Measurements from ENCODE around the gene ADCY10.
"Not testable (repeated sequence)": the region's sequence is repeated elsewhere in the genome, so short reads cannot be mapped to it uniquely, and the experiment has no call there.

ADCY10 gene

DNA sequence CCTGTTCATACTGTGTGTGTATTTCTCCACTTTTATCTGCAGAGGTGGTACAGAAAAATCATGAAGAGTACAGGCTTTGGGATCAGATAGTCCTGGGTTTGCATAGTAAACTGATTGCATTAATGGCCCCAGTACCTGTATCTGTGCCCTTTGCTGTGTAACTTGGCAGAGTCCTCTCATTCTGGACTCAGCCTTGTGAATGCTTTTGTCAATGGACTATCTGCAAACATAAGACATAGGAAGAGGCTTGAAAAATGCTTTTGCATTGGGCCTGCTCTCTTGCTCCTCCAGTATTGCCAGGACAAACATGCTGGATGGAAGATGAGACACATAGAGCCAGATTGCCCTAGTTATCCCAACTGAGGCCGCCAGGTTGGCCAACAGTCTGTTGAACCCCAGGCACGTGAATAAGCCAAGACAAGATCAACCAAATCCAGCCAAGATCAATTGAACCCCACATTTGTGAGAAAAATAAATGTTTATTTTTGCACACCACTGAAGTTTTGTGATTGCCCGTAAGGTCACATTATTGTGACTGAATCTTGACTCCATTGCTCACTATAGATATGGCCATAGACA, 37.2 kb downstream of the ADCY10 start:
- Histone ChIP-seq H3K9me3 (ENCODE audit: insufficient read depth, low read length) (no peaks in the 10 kb centered on the region), H3K4me1 (ENCODE audit: low read length) (no peaks in the 10 kb centered on the region), H3K9ac (ENCODE audit: low read length) (no peak overlapping the region), H3K27ac (ENCODE audit: low read length) (no peak overlapping the region), H3K4me2 (ENCODE audit: low read length) (no peak overlapping the region), H3K27me3 (ENCODE audit: low read depth, low read length) (no peaks in the 10 kb centered on the region), H2AFZ (ENCODE audit: low read depth, low read length) (no peak overlapping the region), H4K20me1 (ENCODE audit: insufficient read depth, low read length) (no peaks in the 10 kb centered on the region), H3K79me2 (ENCODE audit: low read length) (no peaks in the 10 kb centered on the region), H3K36me3 (replicated peaks; ENCODE audit: low read depth, low read length) (no peaks in the 10 kb centered on the region), H3K4me3 (ENCODE audit: low read length) (no peak overlapping the region)
- TF ChIP-seq, protein P1, sequence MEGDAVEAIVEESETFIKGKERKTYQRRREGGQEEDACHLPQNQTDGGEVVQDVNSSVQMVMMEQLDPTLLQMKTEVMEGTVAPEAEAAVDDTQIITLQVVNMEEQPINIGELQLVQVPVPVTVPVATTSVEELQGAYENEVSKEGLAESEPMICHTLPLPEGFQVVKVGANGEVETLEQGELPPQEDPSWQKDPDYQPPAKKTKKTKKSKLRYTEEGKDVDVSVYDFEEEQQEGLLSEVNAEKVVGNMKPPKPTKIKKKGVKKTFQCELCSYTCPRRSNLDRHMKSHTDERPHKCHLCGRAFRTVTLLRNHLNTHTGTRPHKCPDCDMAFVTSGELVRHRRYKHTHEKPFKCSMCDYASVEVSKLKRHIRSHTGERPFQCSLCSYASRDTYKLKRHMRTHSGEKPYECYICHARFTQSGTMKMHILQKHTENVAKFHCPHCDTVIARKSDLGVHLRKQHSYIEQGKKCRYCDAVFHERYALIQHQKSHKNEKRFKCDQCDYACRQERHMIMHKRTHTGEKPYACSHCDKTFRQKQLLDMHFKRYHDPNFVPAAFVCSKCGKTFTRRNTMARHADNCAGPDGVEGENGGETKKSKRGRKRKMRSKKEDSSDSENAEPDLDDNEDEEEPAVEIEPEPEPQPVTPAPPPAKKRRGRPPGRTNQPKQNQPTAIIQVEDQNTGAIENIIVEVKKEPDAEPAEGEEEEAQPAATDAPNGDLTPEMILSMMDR (IDR thresholded peaks at IDR 0.05; ENCODE audit: low read depth, low read length): no peak
- no peak for TF ChIP-seq EZH2phosphoT487 (IDR thresholded peaks at IDR 0.05; ENCODE audit: low read depth)

DNA sequence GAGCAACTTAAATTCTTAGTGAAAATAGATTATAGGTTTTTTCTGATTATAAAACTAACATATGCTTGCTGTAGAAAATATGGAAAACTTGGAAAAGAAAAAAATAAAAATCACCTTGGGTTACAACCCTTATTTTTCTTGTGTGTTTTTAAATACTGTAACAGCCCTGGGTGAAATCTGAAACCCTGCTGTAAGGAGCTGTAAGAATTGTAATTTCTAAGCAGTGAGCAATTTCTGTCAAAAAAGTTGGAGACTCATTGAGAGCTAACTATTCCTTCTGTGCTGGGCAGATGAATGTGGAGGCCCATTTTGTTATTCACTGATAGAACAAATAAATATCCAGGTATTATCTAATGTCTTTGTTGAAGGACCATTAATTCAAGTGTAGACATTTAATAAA, 42.6 kb downstream of the ADCY10 start:
- H3K4me1 ChIP-seq (ENCODE audit: low read length): no peaks in the 10 kb centered on the region
- no peaks in the 10 kb centered on the region for H3K27me3 ChIP-seq (ENCODE audit: low read depth, low read length)
- H2AFZ ChIP-seq (ENCODE audit: low read depth, low read length): no peak overlapping the region
- H3K9me3 ChIP-seq (ENCODE audit: insufficient read depth, low read length): no peaks in the 10 kb centered on the region
- no peak for TF ChIP-seq EZH2phosphoT487 (IDR thresholded peaks at IDR 0.05; ENCODE audit: low read depth)
- TF ChIP-seq, protein P1 (IDR thresholded peaks at IDR 0.05; ENCODE audit: low read depth, low read length): no peak
- no peaks in the 10 kb centered on the region for H3K36me3 ChIP-seq (replicated peaks; ENCODE audit: low read depth, low read length)
- no peak overlapping the region for H3K4me3 ChIP-seq (ENCODE audit: low read length)
- H3K27ac ChIP-seq (ENCODE audit: low read length): no peak overlapping the region
- no peaks in the 10 kb centered on the region for H3K79me2 ChIP-seq (ENCODE audit: low read length)
- no peak overlapping the region for H3K4me2 ChIP-seq (ENCODE audit: low read length)
- no peak overlapping the region for H3K9ac ChIP-seq (ENCODE audit: low read length)
- H4K20me1 ChIP-seq (ENCODE audit: insufficient read depth, low read length): no peaks in the 10 kb centered on the region

DNA sequence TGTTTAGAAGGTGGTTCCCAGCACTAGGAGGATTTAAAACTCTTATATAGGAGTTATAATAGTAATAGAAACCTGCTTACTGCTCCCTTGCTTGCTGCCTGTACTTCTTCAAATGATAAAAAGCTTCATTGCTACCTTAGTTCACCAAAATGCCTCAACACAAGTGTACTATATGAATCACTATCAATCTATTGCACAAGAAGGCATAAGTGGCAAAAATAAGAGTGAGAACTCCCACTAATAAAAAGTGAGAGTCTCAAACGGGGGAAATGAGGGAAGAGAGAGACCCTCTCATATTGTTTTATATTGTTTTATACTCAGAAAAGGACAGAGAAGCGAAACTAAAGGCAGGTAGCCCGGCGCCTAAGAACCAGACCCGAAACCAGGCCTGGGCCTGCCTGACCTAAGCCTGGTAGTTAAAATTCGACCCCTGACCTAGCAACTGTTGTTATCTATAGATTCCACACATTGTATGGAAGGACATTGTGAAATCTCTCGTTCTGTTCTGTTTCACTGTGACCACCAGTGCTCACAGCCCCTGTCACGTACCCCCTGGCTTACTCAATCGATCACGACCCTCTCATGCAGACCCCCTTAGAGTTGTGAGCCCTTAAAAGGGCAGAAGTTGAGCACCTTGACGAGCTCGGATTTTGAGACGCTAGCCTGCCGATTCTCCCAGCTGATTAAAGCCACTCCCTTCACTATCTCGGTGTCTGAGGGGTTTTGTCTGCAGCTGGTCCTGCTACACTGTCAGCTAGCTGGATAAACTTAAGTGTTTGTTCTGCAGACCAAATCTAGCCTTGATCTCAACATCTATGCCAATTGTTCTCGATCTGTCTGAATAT, 44.6 kb downstream of the ADCY10 start:
- not testable (repeated sequence) for H3K27ac ChIP-seq (ENCODE audit: low read length)

DNA sequence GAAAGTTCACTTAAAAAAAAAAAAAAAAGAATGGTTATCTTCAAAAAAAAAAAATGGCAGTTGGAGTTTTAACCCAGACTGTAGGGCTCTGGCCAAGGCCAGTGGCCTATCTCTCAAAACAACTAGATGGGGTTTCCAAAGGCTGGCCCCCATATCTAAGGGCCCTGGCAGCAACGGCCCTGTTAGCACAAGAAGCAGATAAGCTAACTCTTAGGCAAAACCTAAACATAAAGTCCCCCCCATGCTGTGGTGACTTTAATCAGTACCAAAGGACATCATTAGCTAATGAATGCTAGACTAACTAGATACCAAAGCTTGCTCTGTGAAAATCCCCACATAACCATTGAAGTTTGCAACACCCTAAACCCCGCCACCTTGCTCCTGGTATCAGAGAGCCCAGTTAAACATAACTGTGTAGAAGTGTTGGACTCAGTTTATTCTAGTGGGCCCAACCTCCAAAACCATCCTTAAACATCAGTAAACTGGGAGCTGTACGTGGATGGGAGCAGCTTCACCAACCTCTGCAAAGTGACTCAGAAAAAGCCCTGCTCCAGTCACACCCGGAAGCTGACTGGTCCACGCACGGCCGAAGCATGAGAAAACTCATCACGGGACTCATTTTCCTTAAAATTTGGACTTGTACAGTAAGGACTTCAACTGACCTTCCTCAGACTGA, 47.1 kb downstream of the ADCY10 start:
- not testable (repeated sequence) for H2AFZ ChIP-seq (ENCODE audit: low read depth, low read length); H3K79me2 ChIP-seq (ENCODE audit: low read length)

More for the DNA sequence above, 44.6 kb downstream of the ADCY10 start:
- not testable (repeated sequence) for H3K4me2 ChIP-seq (ENCODE audit: low read length); H2AFZ ChIP-seq (ENCODE audit: low read depth, low read length); H3K9me3 ChIP-seq (ENCODE audit: insufficient read depth, low read length); H3K79me2 ChIP-seq (ENCODE audit: low read length); H3K4me3 ChIP-seq (ENCODE audit: low read length); H3K36me3 ChIP-seq (replicated peaks; ENCODE audit: low read depth, low read length); H3K4me1 ChIP-seq (ENCODE audit: low read length); H3K9ac ChIP-seq (ENCODE audit: low read length); H3K27me3 ChIP-seq (ENCODE audit: low read depth, low read length); H4K20me1 ChIP-seq (ENCODE audit: insufficient read depth, low read length)

DNA sequence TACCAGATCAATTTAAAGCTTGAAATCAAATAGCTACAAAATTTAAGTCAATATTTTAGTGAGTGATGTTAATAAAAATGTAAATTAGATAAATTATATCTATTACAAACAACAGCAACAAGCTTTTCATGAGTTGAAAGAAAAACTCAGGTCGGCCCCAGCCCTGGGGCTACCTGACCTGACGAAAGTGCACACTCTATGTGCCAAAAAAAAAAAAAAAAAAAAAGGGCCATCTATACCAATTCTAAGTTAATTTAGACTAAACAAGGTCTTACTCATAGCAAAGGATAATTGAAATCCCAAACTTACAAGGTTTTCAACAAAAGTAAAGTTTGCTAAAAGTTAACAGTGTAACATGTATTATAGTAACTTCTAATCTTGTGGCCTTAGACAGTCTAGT, 47.6 kb downstream of the ADCY10 start:
- not testable (repeated sequence) for H3K36me3 ChIP-seq (replicated peaks; ENCODE audit: low read depth, low read length); H3K9me3 ChIP-seq (ENCODE audit: insufficient read depth, low read length); H3K9ac ChIP-seq (ENCODE audit: low read length); H3K4me1 ChIP-seq (ENCODE audit: low read length); H3K4me2 ChIP-seq (ENCODE audit: low read length); H3K79me2 ChIP-seq (ENCODE audit: low read length); H3K27me3 ChIP-seq (ENCODE audit: low read depth, low read length); H4K20me1 ChIP-seq (ENCODE audit: insufficient read depth, low read length); H2AFZ ChIP-seq (ENCODE audit: low read depth, low read length); H3K4me3 ChIP-seq (ENCODE audit: low read length); H3K27ac ChIP-seq (ENCODE audit: low read length)

More for the DNA sequence above, 47.1 kb downstream of the ADCY10 start:
- not testable (repeated sequence) for H3K4me1 ChIP-seq (ENCODE audit: low read length); H3K27ac ChIP-seq (ENCODE audit: low read length); H3K9ac ChIP-seq (ENCODE audit: low read length); H3K9me3 ChIP-seq (ENCODE audit: insufficient read depth, low read length); H3K4me2 ChIP-seq (ENCODE audit: low read length); H3K36me3 ChIP-seq (replicated peaks; ENCODE audit: low read depth, low read length); H4K20me1 ChIP-seq (ENCODE audit: insufficient read depth, low read length); H3K27me3 ChIP-seq (ENCODE audit: low read depth, low read length); H3K4me3 ChIP-seq (ENCODE audit: low read length)

DNA sequence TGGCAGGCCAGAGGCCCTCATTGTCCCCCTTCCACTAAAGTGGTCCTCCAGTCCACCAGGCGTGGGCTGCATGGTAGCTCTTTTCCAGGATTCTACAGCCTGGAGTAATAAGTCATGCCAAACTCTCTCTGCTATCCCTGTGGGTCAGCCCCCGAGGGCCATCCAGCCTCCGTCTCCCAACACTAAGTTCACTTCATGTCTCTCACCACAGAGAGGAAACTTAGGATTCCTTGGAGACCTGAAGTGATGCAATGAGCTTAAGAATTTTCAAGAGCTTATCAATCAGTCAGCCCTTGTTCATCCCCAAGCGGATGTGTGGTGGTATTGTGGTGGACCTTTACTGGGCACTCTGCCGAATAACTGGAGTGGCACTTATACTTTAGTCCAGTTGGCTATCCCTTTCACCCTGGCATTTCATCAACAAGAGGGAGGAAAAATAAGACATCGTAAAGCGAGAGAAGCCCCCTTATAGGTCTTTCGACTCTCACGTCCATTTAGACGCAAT, 48.1 kb downstream of the ADCY10 start:
- not testable (repeated sequence) for H3K27me3 ChIP-seq (ENCODE audit: low read depth, low read length); H4K20me1 ChIP-seq (ENCODE audit: insufficient read depth, low read length); H3K79me2 ChIP-seq (ENCODE audit: low read length); H3K36me3 ChIP-seq (replicated peaks; ENCODE audit: low read depth, low read length); H3K4me1 ChIP-seq (ENCODE audit: low read length); H3K4me2 ChIP-seq (ENCODE audit: low read length); H3K9me3 ChIP-seq (ENCODE audit: insufficient read depth, low read length); H3K9ac ChIP-seq (ENCODE audit: low read length); H3K27ac ChIP-seq (ENCODE audit: low read length); H2AFZ ChIP-seq (ENCODE audit: low read depth, low read length); H3K4me3 ChIP-seq (ENCODE audit: low read length)

DNA sequence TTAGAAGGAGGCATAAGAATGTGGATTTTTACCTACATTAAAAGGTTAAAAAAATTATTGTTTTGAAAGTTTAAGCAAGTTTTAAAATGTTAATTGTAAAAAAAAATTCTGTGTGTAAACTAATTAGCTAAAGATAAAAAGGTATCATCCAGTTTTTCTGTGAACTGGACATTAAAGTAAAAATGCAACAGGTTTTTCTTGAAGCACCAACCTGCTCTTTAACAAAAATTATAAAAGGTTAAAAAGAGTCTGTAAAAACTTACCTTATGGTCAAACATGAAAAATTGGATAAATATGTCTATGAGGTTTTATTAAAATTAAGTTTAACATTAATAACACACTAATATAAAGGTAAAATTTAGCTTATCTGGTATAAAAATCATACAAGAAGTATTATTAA, 48.7 kb downstream of the ADCY10 start:
- H3K4me2 ChIP-seq (ENCODE audit: low read length); H3K4me1 ChIP-seq (ENCODE audit: low read length); H4K20me1 ChIP-seq (ENCODE audit: insufficient read depth, low read length); H3K27ac ChIP-seq (ENCODE audit: low read length); H3K79me2 ChIP-seq (ENCODE audit: low read length); H3K36me3 ChIP-seq (replicated peaks; ENCODE audit: low read depth, low read length); H3K27me3 ChIP-seq (ENCODE audit: low read depth, low read length); H2AFZ ChIP-seq (ENCODE audit: low read depth, low read length); H3K9me3 ChIP-seq (ENCODE audit: insufficient read depth, low read length); H3K4me3 ChIP-seq (ENCODE audit: low read length); H3K9ac ChIP-seq (ENCODE audit: low read length): not testable (repeated sequence)

Measured in OCI-LY3 (cell line).